Fibroblast of the aortic adventitia (primary cell): ENCODE results near the gene DGAT2. TPM values are rescaled to one million over a fixed set of nuclear protein-coding genes. Genes with fewer than 3 reads are reported as not detected.

Experiments used
- DNase-seq: peaks from one replicate; pipeline ENCODE4 v3.0.0-alpha.2; 2010; ENCODE audit warnings: low read depth
- H3K4me3 ChIP-seq: 2 replicates; pipeline ENCODE4 v1.5.1; 2011; ENCODE audit warnings: low read depth, mild to moderate bottlenecking, control low read depth, low read length, moderate library complexity
- CTCF ChIP-seq: IDR thresholded peaks from 2 replicates; pipeline ENCODE4 v1.5.1; 2011; ENCODE audit warnings: mild to moderate bottlenecking, low read length, control low read depth, inconsistent platforms; ENCODE audit not compliant: insufficient read depth
- total RNA-seq: library from RNA; depleted of rRNA; stranded (reverse); fragments of >200 nt; gene quantifications from 2 replicates; pipeline ENCODE4 v1.2.3, GENCODE V29; 2012; ENCODE audit warnings: low replicate concordance

The DGAT2 gene
- total RNA-seq, 1 donor, result 13.4 TPM

- TF ChIP-seq CTCF, result no peak
- DNase-seq, result no peak
- no peak overlapping the region for H3K4me3 ChIP-seq
Observed at GRCh38 chr11:75785187-75785586, 16.6 kb downstream of the DGAT2 start.

DNA sequence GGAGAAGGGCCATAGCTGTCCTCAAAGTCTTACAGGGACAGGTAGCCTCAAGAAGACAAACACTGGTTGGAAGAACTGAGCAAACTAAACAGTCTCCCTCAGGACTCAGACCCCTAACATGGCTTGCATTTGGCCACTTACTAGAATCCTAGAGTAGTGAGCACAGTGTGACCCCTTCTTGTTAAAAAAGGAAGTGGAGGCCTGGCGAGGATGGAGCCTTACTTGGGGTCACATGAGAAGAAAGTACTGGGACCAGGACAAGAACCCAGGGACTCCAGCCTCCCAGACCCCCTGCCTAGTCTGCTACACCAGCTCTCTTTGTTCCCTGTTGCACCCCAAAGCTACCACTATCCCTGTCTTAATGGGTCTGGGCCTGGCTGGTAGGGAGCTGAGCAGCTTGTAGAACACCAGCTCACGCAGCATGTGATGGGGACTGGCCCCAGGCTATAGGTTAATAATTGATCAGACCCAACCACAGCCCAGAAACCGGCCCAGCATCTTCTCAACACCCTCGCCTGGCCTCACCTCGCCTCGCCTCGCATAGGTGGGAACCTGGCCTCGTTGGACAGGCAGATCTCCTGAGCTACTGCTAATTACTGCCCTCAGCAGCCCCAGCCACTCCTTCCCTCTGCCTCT is 17.6 kb downstream of the DGAT2 start:
- no peak for DNase-seq
- no peak overlapping the region for H3K4me3 ChIP-seq
- no peak for TF ChIP-seq CTCF

DNA sequence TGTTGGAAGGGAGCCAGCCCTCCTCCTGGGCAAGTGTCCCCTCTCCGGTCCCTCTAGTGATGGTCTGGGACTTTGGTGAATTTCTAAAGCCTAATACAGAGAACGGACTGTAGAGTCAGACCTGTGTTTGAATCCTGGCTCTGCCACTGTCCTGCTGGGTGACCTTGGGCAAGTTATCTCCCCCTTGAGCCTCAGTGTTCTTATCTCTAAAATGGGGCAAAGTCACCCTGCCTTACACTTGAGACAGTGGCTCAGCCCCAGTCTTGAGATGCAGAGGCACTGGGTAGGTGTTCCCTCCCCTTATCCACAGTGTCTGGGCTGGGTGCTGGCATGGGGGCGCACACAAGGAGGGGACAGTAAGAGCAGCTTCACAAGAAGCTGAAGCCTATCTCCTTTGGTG is 20.9 kb downstream of the DGAT2 start:
- no peak overlapping the region for H3K4me3 ChIP-seq
- no peak for TF ChIP-seq CTCF
- no peak for DNase-seq

GRCh38 chr11:75790986-75791385 is 22.4 kb downstream of the DGAT2 start:
- no peak for DNase-seq
- TF ChIP-seq CTCF, result no peak
- H3K4me3 ChIP-seq, result no peak overlapping the region

DNA sequence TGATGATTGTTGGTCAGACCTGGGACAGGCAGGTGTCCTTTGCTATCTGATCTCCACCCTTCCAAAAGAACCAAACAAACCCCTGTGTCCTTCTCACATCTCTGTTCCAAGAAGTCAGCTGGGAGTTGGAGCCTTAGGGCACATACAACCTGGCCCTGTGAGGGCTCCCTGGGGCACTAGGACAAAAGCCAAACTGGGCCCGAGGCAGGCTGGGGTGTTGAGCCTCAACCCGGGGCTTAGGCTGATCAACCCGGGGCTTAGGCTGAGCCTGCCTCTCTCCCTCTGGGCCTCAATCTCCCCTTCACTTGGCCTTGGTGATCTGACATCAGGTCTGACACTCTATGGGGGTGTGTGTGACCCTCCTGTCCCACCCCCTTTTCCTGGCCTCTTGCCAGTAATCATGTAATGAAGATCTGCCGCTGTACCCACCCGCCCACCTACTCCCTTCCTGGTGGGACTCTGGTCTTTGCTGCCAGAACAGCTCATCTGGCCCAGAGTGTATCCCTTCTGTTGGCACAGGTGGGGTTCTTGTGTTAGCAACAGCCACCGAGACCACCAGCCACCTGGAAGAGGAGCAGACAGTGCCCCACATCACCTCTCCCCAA is 23.7 kb downstream of the DGAT2 start:
- no peak for DNase-seq

GRCh38 chr11:75792997-75793800 is 24.6 kb downstream of the DGAT2 start:
- DNase-seq, result no peak
- no peak for TF ChIP-seq CTCF
- no peak overlapping the region for H3K4me3 ChIP-seq

More for the DNA sequence above, 23.7 kb downstream of the DGAT2 start:
- H3K4me3 ChIP-seq, result no peak overlapping the region
- no peak for TF ChIP-seq CTCF
